Measurements from ENCODE around the gene TSPAN6. TPM values are rescaled to one million over a fixed set of nuclear protein-coding genes. Genes with fewer than 3 reads are reported as not detected.

TSPAN6 gene
- total and polyA plus RNA-seq, 7 donors = 7.5 to 57.1 (median 16.3) TPM

DNA sequence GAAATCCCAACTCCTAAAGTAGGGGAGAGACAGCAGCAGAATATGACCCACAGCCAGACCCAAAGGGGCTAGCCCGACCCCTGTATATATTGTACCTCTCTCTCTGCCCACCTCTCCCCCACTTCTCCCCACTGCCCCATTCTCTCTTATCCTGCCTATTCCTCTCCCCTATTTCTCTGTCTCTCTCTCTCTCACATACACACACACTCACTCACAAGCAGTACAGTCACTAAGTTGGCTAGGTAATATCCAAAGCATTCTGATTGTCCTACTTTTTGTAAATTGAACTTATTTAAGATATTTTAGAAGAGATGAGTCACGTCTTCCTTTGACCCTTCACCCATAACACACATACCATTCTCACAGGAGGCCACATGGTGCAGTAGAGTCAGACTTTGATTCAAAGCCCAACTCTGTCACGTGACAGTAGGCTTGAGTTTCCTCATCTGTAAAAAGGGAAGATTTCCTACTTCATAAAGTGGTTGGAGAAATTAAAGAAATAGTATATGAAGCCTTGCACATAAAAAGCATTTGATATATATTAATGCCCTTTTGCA, 36.9 kb upstream of the TSPAN6 start:
- 64 to 70% methylated on average over 3 of the region's 3 CpGs for WGBS, 2 donors
- no peak overlapping the region for H3K27ac ChIP-seq

DNA sequence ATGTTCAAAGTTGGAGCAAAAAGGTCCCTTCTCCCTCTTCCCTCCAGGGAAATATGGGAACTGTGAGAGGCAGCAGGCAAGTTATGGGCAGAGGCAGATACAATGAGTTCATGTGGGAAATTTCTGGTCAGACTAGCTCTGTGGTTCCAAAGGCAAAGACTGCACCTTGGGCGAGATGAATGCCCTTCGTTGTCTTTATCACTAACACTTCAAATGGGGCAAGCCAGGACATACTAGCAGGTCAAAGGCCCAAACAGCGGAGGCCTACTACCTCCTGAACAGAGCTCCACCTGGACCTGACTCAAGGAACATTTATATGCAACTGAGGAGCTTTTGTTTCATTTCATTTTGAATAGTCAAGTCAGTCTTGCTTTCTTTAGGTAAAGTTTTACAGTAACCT, 36.4 kb upstream of the TSPAN6 start:
- intact Hi-C loops (cut with DNase I) = no loop called here
- Histone ChIP-seq H3K36me3 (peaks cover 0 to 13% (median 0%) of the 10 kb centered on the region in 4 donors), H3K9me3 (no peaks in the 10 kb centered on the region), H3K27ac (no peak overlapping the region), H3K4me1 (peaks cover 0 to 12% (median 4%) of the 10 kb centered on the region in 4 donors), H3K4me3 (no peak overlapping the region), H3K27me3 (no peaks in the 10 kb centered on the region)
- 70 to 86% methylated on average over 3 of the region's 3 CpGs for WGBS, 2 donors
- TF ChIP-seq POLR2AphosphoS5 (IDR thresholded peaks at IDR 0.05) (no peak), EP300 (IDR thresholded peaks at IDR 0.05) (no peak), POLR2A (IDR thresholded peaks at IDR 0.05) (no peak)
- TF ChIP-seq, protein P1, sequence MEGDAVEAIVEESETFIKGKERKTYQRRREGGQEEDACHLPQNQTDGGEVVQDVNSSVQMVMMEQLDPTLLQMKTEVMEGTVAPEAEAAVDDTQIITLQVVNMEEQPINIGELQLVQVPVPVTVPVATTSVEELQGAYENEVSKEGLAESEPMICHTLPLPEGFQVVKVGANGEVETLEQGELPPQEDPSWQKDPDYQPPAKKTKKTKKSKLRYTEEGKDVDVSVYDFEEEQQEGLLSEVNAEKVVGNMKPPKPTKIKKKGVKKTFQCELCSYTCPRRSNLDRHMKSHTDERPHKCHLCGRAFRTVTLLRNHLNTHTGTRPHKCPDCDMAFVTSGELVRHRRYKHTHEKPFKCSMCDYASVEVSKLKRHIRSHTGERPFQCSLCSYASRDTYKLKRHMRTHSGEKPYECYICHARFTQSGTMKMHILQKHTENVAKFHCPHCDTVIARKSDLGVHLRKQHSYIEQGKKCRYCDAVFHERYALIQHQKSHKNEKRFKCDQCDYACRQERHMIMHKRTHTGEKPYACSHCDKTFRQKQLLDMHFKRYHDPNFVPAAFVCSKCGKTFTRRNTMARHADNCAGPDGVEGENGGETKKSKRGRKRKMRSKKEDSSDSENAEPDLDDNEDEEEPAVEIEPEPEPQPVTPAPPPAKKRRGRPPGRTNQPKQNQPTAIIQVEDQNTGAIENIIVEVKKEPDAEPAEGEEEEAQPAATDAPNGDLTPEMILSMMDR (IDR thresholded peaks at IDR 0.05) = no peak
- DNase-seq = no peak

More for the DNA sequence above, 36.9 kb upstream of the TSPAN6 start:
- H3K9me3 ChIP-seq = no peaks in the 10 kb centered on the region
- no peak for DNase-seq
- intact Hi-C loops (cut with DNase I) = no loop called here
- no peaks in the 10 kb centered on the region for H3K27me3 ChIP-seq
- H3K4me3 ChIP-seq = no peak overlapping the region
- peaks cover 0 to 15% (median 4%) of the 10 kb centered on the region in 4 donors for H3K4me1 ChIP-seq
- TF ChIP-seq POLR2AphosphoS5 (IDR thresholded peaks at IDR 0.05) = peak in 1 of 4 donors; percentile 7
- TF ChIP-seq, protein P1 (IDR thresholded peaks at IDR 0.05) = no peak
- peaks cover 0 to 13% (median 0%) of the 10 kb centered on the region in 4 donors for H3K36me3 ChIP-seq

DNA sequence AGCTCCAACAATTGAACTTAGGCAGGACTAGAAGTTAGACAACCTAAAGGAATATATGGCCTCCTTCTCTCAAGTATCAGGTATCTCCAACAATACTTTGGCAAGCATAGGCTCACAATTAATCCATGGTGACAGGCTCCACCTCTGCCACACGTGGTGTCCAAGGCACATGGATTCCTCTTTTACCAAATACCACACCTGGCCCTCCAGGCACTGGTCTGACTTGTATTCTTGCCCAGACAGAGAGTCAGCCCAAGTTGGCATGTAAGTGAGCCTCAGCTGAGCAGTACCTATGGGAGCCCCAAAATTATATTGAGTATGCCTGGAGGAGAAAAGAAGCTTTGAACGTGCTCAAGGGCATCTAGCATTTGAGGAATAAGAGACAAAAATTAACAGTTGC, 27.0 kb upstream of the TSPAN6 start:
- Histone ChIP-seq H3K27ac (no peak overlapping the region), H3K27me3 (no peaks in the 10 kb centered on the region), H3K9me3 (no peaks in the 10 kb centered on the region), H3K4me1 (no peaks in the 10 kb centered on the region), H3K36me3 (no peaks in the 10 kb centered on the region), H3K4me3 (no peak overlapping the region)
- intact Hi-C loops (cut with DNase I) = no loop called here
- WGBS, 2 donors = 53 to 81% methylated on average over 2 of the region's 2 CpGs
- TF ChIP-seq, protein P1 (IDR thresholded peaks at IDR 0.05) = no peak
- no peak for TF ChIP-seq POLR2A (IDR thresholded peaks at IDR 0.05)
- no peak for TF ChIP-seq POLR2AphosphoS5 (IDR thresholded peaks at IDR 0.05)
- TF ChIP-seq EP300 (IDR thresholded peaks at IDR 0.05) = no peak
- no peak for DNase-seq

DNA sequence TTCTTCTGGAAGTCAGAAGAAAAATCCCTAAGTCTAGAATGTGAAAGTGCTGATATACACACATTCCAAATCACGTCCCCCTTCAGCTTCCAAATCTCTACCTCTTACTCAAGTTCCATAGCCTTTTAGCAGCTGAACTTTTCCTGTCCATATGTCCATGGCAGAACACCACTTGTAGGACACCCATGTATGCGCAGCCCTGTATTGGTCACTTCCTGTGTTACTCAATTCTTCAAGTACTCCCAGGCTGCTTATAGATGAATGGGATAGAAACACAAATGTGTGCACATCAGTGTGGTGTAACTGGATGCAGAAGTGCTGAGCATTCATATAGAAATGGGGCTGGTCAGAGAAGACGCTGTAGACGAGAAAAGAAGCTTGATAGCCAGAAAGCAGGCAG, 26.2 kb upstream of the TSPAN6 start:
- WGBS, 2 donors = 90 to 92% methylated on average over 4 of the region's 4 CpGs
- TF ChIP-seq POLR2A (IDR thresholded peaks at IDR 0.05) = no peak
- TF ChIP-seq POLR2AphosphoS5 (IDR thresholded peaks at IDR 0.05) = no peak
- TF ChIP-seq EP300 (IDR thresholded peaks at IDR 0.05) = no peak
- TF ChIP-seq, protein P1 (IDR thresholded peaks at IDR 0.05) = no peak
- Histone ChIP-seq H3K4me3 (no peak overlapping the region), H3K36me3 (no peaks in the 10 kb centered on the region), H3K27me3 (no peaks in the 10 kb centered on the region), H3K9me3 (no peaks in the 10 kb centered on the region), H3K4me1 (no peaks in the 10 kb centered on the region), H3K27ac (no peak overlapping the region)
- DNase-seq = no peak
- intact Hi-C loops (cut with DNase I) = no loop called here

DNA sequence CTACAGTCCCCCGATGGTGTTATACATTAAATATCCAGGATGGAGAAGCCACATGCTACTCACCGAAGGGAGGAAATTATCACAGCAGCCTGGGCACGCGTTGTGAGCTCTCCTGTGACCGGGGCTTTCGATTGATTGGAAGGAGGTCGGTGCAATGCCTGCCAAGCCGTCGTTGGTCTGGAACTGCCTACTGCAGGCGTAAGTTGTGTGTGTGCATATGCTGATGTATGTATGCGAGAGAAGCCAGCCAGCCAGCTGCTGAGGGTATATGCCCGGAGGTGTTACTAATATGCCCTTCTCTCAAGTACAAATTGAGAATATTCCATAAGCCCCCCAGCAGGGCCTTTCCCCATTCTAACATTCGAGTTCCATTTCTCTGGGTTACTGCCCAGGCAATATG, 25.6 kb upstream of the TSPAN6 start:
- Histone ChIP-seq H3K27me3 (no peaks in the 10 kb centered on the region), H3K4me1 (no peaks in the 10 kb centered on the region), H3K9me3 (no peaks in the 10 kb centered on the region), H3K27ac (no peak overlapping the region), H3K4me3 (no peak overlapping the region), H3K36me3 (no peaks in the 10 kb centered on the region)
- intact Hi-C loops (cut with DNase I) = no loop called here
- 96% methylated on average over 13 of the region's 13 CpGs for WGBS, 2 donors
- no peak for DNase-seq
- TF ChIP-seq, protein P1 (IDR thresholded peaks at IDR 0.05) = no peak
- no peak for TF ChIP-seq POLR2A (IDR thresholded peaks at IDR 0.05)
- TF ChIP-seq EP300 (IDR thresholded peaks at IDR 0.05) = no peak
- TF ChIP-seq POLR2AphosphoS5 (IDR thresholded peaks at IDR 0.05) = no peak

Measured in sigmoid colon (tissue), 7 donors.